Activated CD4-positive, alpha-beta T cell treated with anti-CD3 and anti-CD28 coated beads, Interleukin-2, amount 50 U/mL, for 4 hours (primary cell): ENCODE results near the gene PREP.
"Not testable (repeated sequence)": the region's sequence is repeated elsewhere in the genome, so short reads cannot be mapped to it uniquely, and the experiment has no call there.

Source experiments
- DNase-seq, 2 experiments: peaks; one replicate each; pipeline ENCODE4 v3.0.0-alpha.2; 2020

The PREP gene

GRCh38 chr6:105402939-105403935 lies at the start of gene PREP:
PREP (minus strand) TSS chr6:105403082; CDS start chr6:105402891, 191 bp downstream.
- DNase-seq: peak; percentile 74 to 77

DNA sequence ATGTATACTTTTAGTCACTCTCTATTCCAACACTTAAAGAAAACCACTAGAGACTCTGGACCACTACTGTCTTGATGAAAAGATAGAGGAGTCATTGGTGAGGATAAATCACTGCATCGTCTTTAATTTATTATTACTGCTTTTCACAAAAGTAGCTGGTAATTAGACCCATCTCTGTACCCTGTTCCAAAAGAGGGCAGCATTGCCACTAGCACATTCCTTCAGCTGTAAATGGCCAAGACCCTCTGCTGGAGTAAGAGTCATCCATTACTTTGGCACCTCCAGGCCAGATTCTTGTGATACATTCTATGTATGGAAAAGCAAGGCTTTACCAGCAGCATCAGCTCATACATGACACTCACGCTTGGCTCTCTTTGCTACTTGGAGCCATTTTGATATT lies 49.5 kb upstream of the PREP start:
- no peak for DNase-seq

DNA sequence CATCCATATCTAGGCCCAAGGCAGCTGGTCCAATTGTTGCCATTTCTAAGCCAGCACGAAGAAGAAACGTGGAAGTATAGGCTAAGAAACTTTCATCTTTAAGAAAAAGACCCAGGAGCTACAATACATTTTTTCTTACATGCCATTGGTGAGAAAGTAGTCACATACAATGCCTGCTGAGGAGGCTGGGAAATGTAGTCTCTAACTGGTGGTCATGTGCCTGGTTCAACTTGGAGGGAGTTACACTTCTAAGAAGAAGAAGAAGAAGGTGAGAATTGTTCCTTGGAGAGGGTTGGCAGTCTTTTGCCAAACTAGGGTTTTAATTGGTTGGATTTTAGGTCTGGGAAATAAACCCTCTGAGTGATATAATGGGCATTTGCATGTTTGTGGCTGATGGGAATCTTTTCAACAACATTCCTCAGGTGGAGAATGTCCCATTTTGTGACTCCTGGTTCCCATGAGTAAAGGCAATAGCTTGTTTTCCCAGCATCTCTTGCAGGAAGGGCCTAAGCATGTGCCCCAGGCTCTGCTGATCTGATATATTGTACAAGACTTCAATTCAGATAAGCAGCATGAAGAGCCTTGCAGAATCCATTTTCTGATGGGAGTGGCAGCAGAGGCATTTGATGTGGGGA lies 47.0 kb upstream of the PREP start:
- DNase-seq: no peak

DNA sequence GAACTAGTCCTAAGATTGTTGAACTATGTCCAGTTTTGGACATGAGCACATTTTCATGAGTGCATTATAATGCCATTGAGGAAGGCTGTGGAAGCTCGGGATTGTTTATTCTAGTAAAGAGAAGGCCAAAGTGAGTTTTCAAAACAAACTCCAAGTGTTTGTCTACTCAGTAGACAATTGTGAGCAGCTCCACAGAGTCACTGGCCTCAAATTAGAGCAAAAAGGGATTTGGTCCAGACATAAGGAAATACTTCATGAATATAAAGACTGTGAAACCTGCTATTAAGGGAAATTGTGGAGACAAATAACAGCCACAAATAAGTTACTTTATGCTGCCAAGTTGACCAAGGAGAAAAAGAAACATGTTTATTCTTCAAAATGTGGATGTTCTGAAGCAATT lies 42.6 kb upstream of the PREP start:
- DNase-seq: no peak

- no peak for DNase-seq
Measured at GRCh38 chr6:105443941-105444340, 41.1 kb upstream of the PREP start.

DNA sequence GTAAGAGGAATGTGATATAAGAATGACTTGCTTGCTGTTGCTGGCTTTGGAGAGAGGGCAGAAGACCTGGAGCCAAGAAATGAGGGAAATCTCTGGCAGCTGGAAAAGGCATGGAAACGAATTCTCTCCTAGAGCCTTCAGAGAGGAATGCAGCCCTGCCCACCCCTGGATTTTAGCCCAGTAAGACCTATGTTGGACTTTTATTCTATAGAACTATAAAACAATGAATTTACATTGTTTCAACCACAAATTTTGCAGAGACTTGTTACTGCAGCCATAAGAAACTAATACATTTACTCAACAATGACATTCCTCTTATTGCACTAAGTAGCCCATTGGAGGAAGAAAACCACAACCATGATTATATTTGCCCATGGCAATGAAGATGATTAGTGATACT lies 39.5 kb upstream of the PREP start:
- DNase-seq: no peak

DNA sequence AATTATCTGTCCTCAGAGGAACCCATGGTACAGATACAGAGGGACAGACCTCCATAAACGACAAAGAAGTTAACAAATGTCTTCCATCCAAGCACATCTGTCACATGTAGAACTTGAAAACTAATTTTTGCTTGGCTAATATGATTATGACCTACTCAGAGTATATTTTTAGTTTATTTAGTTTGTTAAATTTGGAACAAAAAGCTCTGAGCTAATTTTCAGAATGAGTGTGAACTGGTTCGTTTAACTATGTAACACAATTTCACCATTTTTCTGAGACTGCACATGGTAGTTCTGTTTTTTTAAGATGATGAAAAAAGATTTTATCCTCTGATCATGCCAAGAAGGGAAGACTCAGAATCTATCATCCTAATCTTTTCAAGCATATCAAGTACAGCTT lies 34.4 kb upstream of the PREP start:
- no peak for DNase-seq

DNA sequence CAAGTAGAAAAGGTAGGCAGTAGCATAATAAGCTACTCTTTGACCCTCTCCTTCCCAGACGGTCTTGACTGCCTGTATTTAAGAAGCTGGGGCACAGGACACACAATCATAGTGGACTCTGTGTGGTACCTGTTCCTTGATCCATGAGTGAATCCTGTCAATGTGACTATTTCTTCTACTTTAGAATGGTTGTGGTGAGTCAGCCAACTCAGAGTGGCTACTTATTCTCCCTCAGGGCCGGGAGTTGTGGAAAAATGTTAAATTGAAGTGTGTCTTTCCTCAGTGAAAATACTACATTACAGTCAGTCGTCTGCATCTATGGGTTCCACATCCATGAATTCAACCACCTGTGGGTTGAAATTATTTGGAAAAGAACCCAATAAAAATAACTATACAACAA lies 30.8 kb upstream of the PREP start:
- no peak for DNase-seq

GRCh38 chr6:105432797-105433196 lies 29.9 kb upstream of the PREP start:
- DNase-seq: no peak

DNA sequence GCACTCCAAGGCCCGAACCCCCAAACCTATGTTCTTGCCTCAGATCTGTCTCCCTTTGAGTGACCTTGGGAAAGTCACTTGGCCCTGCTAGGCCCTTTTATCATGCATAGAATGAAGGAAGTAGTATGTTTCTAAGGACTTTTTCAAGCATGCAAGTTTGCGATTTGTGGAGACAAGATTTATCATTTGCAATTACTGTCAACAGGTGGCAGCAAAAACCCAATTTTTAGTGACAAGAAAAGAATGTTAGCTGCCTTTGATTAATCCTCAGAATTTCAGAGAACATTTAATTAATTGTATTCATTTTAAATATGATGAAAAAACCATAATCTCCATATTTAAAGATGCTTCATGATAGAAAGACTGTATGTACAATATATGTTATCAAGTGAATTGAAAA lies 28.3 kb upstream of the PREP start:
- no peak for DNase-seq

- no peak for DNase-seq
Measured at GRCh38 chr6:105430685-105431084, 27.8 kb upstream of the PREP start.

GRCh38 chr6:105429676-105430075 lies 26.8 kb upstream of the PREP start:
- no peak for DNase-seq

DNA sequence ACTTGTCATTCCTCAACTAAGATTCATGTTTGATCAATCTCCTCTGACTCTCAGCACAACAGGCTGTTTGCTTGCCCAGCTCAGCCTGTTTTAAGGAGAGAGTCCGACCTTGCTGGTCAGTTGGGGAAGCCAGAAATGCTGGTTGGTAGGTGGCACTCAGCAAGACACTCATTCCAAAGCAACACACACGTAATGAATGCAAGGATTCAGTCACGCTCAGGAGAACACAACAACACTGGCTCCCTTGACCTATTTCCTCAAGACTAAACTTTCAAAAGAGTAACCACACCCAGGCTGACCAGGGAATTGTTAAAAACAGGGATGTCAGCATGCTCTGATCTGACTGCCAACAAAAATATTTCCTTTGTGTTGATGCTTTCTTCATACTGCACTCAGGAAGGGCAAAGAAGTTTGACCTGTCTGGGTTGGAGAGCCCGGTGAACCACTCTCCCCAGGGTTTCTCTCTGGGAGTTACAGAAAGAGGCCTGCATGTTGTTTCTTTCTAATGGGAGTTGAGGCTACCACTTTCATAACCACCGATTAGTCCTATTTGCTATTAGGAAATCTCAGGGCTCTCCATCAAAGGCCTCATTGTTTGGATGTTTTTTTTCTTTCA lies 25.6 kb upstream of the PREP start:
- no peak for DNase-seq

DNA sequence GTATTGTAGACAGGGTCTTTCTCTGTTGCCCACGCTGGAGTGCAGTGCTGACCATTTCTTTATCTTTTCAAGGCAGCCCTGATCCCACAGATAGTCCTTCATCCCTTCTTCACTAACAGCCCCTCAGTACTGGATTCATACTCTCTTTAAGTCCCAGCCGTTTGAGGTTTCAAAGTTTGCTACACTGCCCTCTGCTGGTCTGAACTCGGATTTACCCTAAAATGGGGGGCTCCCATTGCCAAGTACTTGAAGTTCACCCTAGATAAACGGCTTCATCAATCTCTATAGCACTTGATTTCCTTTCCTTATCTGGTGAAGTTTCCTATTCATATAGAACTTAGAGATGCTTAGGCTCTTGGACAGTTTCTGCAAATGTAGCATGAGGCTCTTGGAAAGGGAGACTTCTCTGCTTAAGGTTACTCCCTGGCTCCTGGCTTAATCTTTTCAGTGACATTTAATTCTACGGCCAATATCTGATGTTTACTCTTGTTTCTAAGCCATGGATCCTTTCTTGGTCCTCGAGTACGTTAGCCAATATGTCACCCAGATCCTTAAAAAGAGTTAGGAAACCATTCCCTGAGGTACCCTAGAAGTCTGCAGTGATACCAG lies 21.4 kb upstream of the PREP start:
- peak; percentile 40 to 56 for DNase-seq

DNA sequence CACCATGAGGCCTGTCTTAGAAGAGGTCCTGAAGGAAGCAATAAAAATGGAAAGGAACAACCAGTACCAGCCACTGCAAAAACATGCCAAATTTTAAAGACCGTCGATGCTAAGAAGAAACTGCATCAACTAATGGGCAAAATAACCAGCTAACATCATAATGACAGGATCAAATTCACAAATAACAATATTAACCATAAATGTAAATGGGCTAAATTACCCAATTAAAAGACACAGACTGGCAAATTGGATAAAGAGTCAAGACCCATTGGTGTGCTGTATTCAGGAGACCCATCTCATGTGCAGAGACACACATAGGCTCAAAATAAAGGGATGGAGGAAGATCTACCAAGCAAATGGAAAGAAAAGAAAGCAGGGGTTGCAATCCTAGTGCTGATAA lies 14.1 kb upstream of the PREP start:
- not testable (repeated sequence) for DNase-seq

GRCh38 chr6:105409734-105410133 lies 6.9 kb upstream of the PREP start:
- no peak for DNase-seq

DNA sequence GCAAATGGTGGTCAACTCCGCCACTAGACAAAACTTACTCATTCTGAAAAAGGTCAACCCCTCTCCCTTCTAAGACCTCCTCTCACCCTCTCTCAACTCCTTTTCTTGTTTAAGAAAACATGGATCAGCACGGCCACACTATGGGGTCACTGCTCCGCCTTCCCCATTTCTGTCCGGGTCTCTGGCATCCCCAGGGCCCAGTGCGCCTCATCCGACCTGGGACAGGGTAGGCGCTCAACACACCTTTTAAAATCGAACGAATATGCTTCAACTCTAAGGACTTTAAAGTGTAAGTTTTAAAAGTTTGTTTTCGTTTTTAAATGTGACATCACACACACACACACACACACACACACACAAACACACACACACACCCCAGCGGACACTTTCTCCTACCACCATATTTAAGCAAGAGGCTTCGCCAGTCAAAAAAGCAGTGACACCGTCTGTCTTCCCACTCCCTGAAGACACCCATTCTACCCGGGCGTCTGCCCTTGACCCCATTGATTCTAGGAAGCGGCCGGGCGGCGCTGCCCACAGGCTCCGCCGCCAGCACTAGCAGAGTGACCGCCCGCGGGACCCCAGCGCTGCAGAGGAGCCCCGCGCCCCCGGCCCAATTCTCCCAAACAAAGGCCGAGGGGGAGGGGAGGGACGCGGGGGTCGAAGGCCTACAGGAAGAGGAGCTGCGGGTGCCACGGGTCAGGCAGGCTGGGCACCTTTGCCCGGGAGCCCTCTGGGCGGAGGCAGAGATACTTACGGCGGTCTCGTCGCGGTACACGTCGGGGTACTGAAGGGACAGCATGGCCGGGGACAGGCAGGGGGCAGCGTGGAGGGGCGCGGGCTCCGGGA lies 568 bp downstream of the PREP start:
- DNase-seq: peak; percentile 8 to 24

DNA sequence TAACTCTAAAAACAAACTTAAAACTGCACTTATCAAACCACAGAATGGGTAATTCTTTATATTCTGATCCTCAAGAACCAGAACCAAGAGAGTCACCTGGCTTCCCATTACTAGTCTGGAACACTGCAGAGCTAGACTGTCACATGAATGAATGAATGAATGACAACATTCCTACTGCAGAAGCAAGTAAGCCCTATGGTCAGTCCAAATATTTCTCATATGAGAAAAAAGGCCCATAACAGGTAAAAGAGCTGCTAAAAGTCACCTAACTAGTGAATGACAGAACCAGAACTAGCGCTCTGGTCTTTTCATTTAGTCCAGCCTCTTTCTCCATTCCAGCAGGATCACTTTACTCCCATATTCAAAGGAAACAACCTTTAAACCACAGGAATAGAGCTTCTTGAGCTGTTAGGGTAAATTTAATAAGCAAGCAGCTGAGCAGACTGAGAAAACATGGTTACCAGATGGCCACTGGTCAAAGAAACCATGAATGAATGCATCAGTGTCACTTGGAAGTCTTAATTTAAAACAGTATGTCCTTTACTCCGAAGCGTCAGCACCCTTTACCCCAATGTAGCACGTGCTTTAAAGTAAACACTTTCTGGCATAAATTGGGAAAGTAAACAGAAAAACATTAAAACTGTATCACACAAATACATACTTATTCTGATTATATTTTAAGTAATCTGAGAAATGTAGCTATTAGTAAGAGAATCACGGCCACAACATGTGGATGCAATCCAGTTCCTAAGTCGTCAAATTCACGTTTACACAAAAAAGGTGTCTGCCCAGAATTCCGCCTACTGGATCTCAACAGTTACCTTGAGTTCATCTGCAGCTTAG lies 1.4 kb downstream of the PREP start:
- DNase-seq: no peak

DNA sequence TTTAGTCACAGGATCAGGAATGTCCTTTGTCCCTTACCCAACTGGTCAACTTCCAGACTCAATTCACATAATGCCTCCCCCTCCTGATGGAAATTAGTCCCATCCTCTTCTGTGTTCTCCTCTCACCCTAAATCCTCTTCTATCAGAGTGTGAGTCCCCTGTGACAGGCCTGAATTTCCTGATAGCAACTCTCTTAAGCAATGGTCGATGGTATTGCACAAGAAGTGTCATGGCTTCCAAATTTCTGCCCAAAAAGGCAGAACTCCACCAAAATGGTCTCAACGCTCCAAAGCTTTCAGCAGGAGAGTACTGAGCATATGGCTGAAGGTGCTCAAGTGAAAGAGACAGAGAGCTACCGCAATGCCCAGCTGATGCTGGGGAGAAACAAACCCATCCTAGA lies 2.4 kb downstream of the PREP start:
- no peak for DNase-seq

DNA sequence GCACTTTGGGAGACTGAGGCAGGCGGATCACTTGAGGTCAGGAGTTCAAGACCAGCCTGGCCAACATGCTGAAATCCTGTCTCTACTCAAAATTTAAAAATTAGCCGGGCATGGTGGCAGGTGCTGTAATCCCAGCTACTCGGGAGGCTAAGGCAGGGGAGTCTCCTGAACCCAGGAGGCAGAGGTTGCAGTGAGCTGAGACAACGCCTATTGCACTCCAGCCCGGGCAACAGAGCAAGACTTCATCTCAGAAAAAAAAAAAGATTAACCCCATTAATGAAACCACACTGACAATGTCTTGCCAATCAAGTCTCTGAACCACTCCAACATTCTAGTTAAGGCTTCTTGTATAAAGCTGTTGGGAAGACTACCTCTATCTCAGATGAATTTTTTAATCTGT lies 4.0 kb downstream of the PREP start:
- DNase-seq: no peak

DNA sequence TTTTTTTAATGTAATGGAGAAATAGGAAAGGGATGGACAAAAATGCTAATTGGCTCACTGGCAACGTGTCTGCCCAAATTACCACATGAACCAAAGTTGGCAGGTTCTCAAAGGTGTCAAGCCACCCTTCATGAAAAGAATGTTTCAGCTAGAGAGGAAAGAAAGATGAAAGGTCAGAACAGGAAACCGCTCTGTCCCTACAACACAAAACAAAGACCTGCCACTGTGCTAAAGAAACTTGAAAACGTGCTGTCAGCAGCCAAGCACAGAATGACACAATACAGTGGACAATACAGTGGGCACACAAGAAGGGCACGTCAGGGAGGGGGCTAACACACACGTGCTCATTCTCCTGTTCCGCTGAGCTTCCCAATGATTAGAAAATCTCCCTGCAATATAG lies 4.9 kb downstream of the PREP start:
- no peak for DNase-seq
